Naive thymus-derived CD4-positive, alpha-beta T cell (primary cell): ENCODE results near the gene ZNF670. TPM values are rescaled to one million over a fixed set of nuclear protein-coding genes. Genes with fewer than 3 reads are reported as not detected.
A peak's percentile ranks its signal among the peaks of the same experiment; 100 is the strongest.
"Not testable (repeated sequence)": the region's sequence is repeated elsewhere in the genome, so short reads cannot be mapped to it uniquely, and the experiment has no call there.

Experiments
- ATAC-seq: fragments of 150-1000 bp; cut with Tn5 transposase; 2 replicates; pipeline ENCODE4 v1.10.0; 2021; ENCODE audit warnings: mild to moderate bottlenecking, moderate library complexity
- CTCF ChIA-PET: fragments of 350-600 bp; sonication (Branson Sonifier 250); formaldehyde crosslinking; loops from one replicate; lab custom pipeline; 2021; ENCODE audit warnings: antibody characterized with exemption; lab: Charles Lee
- POLR2A ChIA-PET: fragments of 350-600 bp; sonication (Branson Sonifier 250); formaldehyde crosslinking; loops from one replicate; lab custom pipeline; 2021; ENCODE audit warnings: antibody characterized with exemption, inconsistent platforms; lab: Charles Lee
- DNase-seq, 9 donors: peaks; one replicate each; pipeline versions ENCODE4 v3.0.0 to v3.0.0-alpha.2; 2020 to 2022; ENCODE audit warnings: mixed read lengths in 1 of 9
- H3K27ac ChIP-seq: one replicate; pipeline ENCODE4 v1.7.0; 2013; ENCODE audit warnings: mild to moderate bottlenecking, low read depth, low read length, moderate library complexity
- H3K27me3 ChIP-seq, 2 donors: one replicate each; pipeline ENCODE4 v1.7.0; 2013; ENCODE audit warnings: low read length in 2 of 2, mild to moderate bottlenecking in 2 of 2, moderate library complexity in 2 of 2; ENCODE audit not compliant: control insufficient read depth in 2 of 2, insufficient read depth in 2 of 2
- H3K36me3 ChIP-seq, 3 experiments: 1 replicate in 2 of 3; 2 replicates in 1 of 3; pipeline ENCODE4 v1.7.0; 2013; ENCODE audit warnings: low read length in 3 of 3, mild to moderate bottlenecking in 3 of 3, moderate library complexity in 1 of 3; ENCODE audit not compliant: insufficient read depth in 3 of 3, control insufficient read depth in 2 of 3
- H3K4me1 ChIP-seq, 2 donors: one replicate each; pipeline ENCODE4 v1.7.0; 2013; ENCODE audit warnings: low read length in 2 of 2, mild to moderate bottlenecking in 2 of 2, moderate library complexity in 1 of 2; ENCODE audit not compliant: control insufficient read depth in 2 of 2, insufficient read depth in 2 of 2
- H3K4me3 ChIP-seq: 2 replicates; pipeline ENCODE4 v1.7.0; 2013; ENCODE audit warnings: mild to moderate bottlenecking, low read length
- H3K9me3 ChIP-seq, 3 experiments: 1 replicate in 2 of 3; 2 replicates in 1 of 3; pipeline ENCODE4 v1.7.0; 2013; ENCODE audit warnings: low read length in 3 of 3; ENCODE audit not compliant: control insufficient read depth in 2 of 3
- H3K27ac Mint-ChIP-seq, 9 donors: one replicate each; pipeline ENCODE4 v1.8.0; 2020 to 2022; ENCODE audit warnings: mixed read lengths in 9 of 9, mild to moderate bottlenecking in 8 of 9, moderate library complexity in 5 of 9, inconsistent platforms in 2 of 9
- H3K27me3 Mint-ChIP-seq, 5 donors: one replicate each; pipeline ENCODE4 v1.8.0; 2021 to 2022; ENCODE audit warnings: mixed read lengths in 5 of 5, mild to moderate bottlenecking in 1 of 5
- H3K36me3 Mint-ChIP-seq, 5 donors: one replicate each; pipeline ENCODE4 v1.8.0; 2020 to 2022; ENCODE audit warnings: mixed read lengths in 5 of 5, mild to moderate bottlenecking in 3 of 5, inconsistent platforms in 1 of 5
- H3K4me1 Mint-ChIP-seq, 7 donors: one replicate each; pipeline ENCODE4 v1.8.0; 2020 to 2022; ENCODE audit warnings: mixed read lengths in 7 of 7, mild to moderate bottlenecking in 3 of 7, inconsistent platforms in 1 of 7
- H3K4me3 Mint-ChIP-seq, 10 donors: one replicate each; pipeline ENCODE4 v1.8.0; 2020 to 2022; ENCODE audit warnings: mild to moderate bottlenecking in 10 of 10, mixed read lengths in 10 of 10, moderate library complexity in 6 of 10, inconsistent platforms in 2 of 10
- H3K9me3 Mint-ChIP-seq, 11 donors: one replicate each; pipeline ENCODE4 v1.8.0; 2020 to 2022; ENCODE audit warnings: mixed read lengths in 11 of 11, mild to moderate bottlenecking in 4 of 11, inconsistent platforms in 1 of 11, moderate library complexity in 1 of 11
- intact Hi-C, 2 donors: fragments of 100-400 bp; cut with micrococcal nuclease; formaldehyde crosslinking; loops; one replicate each; pipeline ENCODE4 v1.15.1; 2023
- polyA plus RNA-seq, 2 donors: library from polyadenylated mRNA; unstranded; fragments of 300-500 nt; fragmentation: Illumina TruSeq; gene quantifications; one replicate each; pipeline ENCODE4 v1.2.3, GENCODE V29; 2021
- total RNA-seq, 6 experiments: library from RNA in 5 of 6; stranded (reverse) in 5 of 6; gene quantifications; 1 replicate in 5 of 6; 2 replicates in 1 of 6; pipeline ENCODE4 v1.2.3 and lab custom pipeline; 2021 to 2026

Gene ZNF670
- total RNA-seq: 1 to 10 TPM in 3 of 5 experiments, under 1 TPM in 2; 0.56 to 4.0 (median 1.1) TPM
- polyA plus RNA-seq: 1 to 10 TPM; 1.6 to 2.6 TPM
- total RNA-seq (lab: John Stamatoyannopoulos, UW): 1.1 reads per million

GRCh38 chr1:247078258-247079140 lies at the start of gene ZNF670:
Gene ZNF670, minus strand, starts transcription at chr1:247078811. Its CDS starts 215 bp downstream, at chr1:247078596.
- Mint-ChIP-seq H3K36me3 (peaks cover 6 to 24% (median 19%) of the 10 kb centered on the region in 5 donors), H3K27ac (peak within 1 kb of the TSS; percentile 71 to 91 (median 82)), H3K4me1 (peaks cover 9 to 38% (median 32%) of the 10 kb centered on the region in 7 donors), H3K9me3 (peaks cover 0 to 29% (median 15%) of the 10 kb centered on the region in 11 donors), H3K4me3 (peak within 1 kb of the TSS; percentile 84 to 95 (median 92)), H3K27me3 (peaks cover 0 to 12% (median 8%) of the 10 kb centered on the region in 5 donors)
- peak; percentile 64 to 89 (median 76) for DNase-seq
- H3K27me3 ChIP-seq: no peaks in the 10 kb centered on the region
- H3K27ac ChIP-seq: peak within 1 kb of the TSS; percentile 69
- ATAC-seq: peak; percentile 99
- H3K36me3 ChIP-seq: peaks cover 0 to 5% (median 0%) of the 10 kb centered on the region in 3 experiments
- ChIA-PET POLR2A (interaction anchor here (0.7 to 3.7 kb wide), 4 partner anchors 23 to 132 kb away, joined by 3 to 11 read pairs (median 6); partner anchors contain the start of gene ZNF669), CTCF (interaction anchor here (0.7 kb wide), 1 partner anchor 19 kb away, joined by 3 read pairs; no protein-coding TSS in a partner anchor)
- peaks cover 0 to 2% (median 0%) of the 10 kb centered on the region in 3 experiments for H3K9me3 ChIP-seq
- H3K4me3 ChIP-seq: peak within 1 kb of the TSS; percentile 72
- intact Hi-C loops: loop anchor here (1.0 to 5.0 kb wide), 7 partner anchors 26 to 294 kb away; partner anchors contain the start of genes ZNF669 (in 2 of the 2) and ZNF496 (in 1 of the 2)
- peaks cover 6 to 8% of the 10 kb centered on the region in 2 donors for H3K4me1 ChIP-seq

DNA sequence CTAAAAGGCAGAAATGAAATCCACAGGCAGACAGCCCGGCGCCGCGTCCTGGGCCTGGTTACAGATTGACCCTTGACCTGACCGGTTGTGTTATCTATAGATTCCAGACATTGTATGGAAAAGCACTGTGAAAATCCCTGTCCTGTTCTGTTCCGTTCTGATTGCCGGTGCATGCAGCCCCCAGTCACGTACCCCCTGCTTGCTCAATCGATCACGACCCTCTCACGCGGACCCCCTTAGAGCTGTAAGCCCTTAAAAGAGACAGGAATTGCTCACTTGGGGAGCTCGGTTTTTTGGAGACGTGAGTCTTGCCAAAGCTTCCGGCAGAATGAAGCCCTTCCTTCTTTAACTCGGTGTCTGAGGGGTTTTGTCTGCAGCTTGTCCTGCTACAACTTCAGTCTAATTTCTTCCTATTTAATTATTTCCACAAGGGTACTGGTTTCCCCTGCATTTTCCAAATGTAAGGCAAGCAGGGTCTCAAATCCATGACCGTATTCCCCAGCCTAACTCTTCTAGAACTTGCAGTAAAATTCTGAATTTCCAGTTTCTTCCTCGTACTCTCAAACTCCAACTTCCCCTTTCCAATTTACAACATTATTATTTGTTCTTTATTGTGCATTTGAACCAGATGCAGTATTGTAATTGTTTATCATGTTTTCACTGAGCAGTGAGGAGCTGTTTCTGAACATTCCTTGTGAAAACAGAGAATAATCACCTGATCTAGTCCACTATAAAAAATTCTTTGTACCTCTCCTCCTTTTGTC lies 49.1 kb upstream of the ZNF670 start:
- H3K27me3 ChIP-seq, H3K27me3 Mint-ChIP-seq, H3K4me1 Mint-ChIP-seq, H3K27ac ChIP-seq, CTCF ChIA-PET, ATAC-seq, H3K4me3 ChIP-seq, DNase-seq, H3K4me1 ChIP-seq: not testable (repeated sequence)
- H3K9me3 Mint-ChIP-seq: peaks cover 4 to 39% (median 19%) of the 10 kb centered on the region in 11 donors
- peaks cover under 1 to 29% (median 21%) of the 10 kb centered on the region in 5 donors for H3K36me3 Mint-ChIP-seq
- intact Hi-C loops: loop anchor here in 1 of 2 donors (5.0 kb wide), 1 partner anchor 195 kb away; the partner anchor contains the start of gene AHCTF1
- H3K9me3 ChIP-seq: peaks cover 0 to 26% (median 0%) of the 10 kb centered on the region in 3 experiments
- POLR2A ChIA-PET: interaction anchor here (0.9 kb wide), 1 partner anchor 38 kb away, joined by 3 read pairs; no protein-coding TSS in a partner anchor
- H3K4me3 Mint-ChIP-seq: peak overlapping the region; percentile 82 to 96 (median 90)
- peaks cover 0 to 16% (median 3%) of the 10 kb centered on the region in 3 experiments for H3K36me3 ChIP-seq
- peak overlapping the region; percentile 53 to 94 (median 85) for H3K27ac Mint-ChIP-seq

- H3K27me3 ChIP-seq, H3K27me3 Mint-ChIP-seq, H3K27ac Mint-ChIP-seq, POLR2A ChIA-PET, DNase-seq, H3K4me3 Mint-ChIP-seq, H3K27ac ChIP-seq, H3K4me3 ChIP-seq, CTCF ChIA-PET, H3K4me1 Mint-ChIP-seq, H3K4me1 ChIP-seq: not testable (repeated sequence)
- peaks cover 0 to 10% (median 3%) of the 10 kb centered on the region in 3 experiments for H3K36me3 ChIP-seq
- intact Hi-C loops: loop anchor here in 1 of 2 donors (5.0 kb wide), 1 partner anchor 194 kb away; the partner anchor contains the start of gene AHCTF1
- peak; percentile 65 for ATAC-seq
- Mint-ChIP-seq H3K9me3 (peaks cover 0 to 39% (median 10%) of the 10 kb centered on the region in 11 donors), H3K36me3 (peaks cover 0 to 18% (median 12%) of the 10 kb centered on the region in 5 donors)
- peaks cover 0 to 16% (median 0%) of the 10 kb centered on the region in 3 experiments for H3K9me3 ChIP-seq
Observed at GRCh38 chr1:247126601-247127000, 48.0 kb upstream of the ZNF670 start.

GRCh38 chr1:247126166-247126565 lies 47.6 kb upstream of the ZNF670 start:
- H3K27ac ChIP-seq, DNase-seq, CTCF ChIA-PET, H3K4me1 ChIP-seq, H3K27me3 Mint-ChIP-seq, H3K27ac Mint-ChIP-seq, H3K4me1 Mint-ChIP-seq, H3K4me3 ChIP-seq, H3K4me3 Mint-ChIP-seq, H3K27me3 ChIP-seq, H3K36me3 ChIP-seq: not testable (repeated sequence)
- peaks cover 0 to 11% (median 0%) of the 10 kb centered on the region in 3 experiments for H3K9me3 ChIP-seq
- POLR2A ChIA-PET: interaction anchor here (0.7 kb wide), 1 partner anchor 305 kb away, joined by 3 read pairs; no protein-coding TSS in a partner anchor
- peak; percentile 100 for ATAC-seq
- Mint-ChIP-seq H3K9me3 (peaks cover 0 to 43% (median 10%) of the 10 kb centered on the region in 11 donors), H3K36me3 (peaks cover 0 to 18% (median 12%) of the 10 kb centered on the region in 5 donors)
- intact Hi-C loops: loop anchor here in 1 of 2 donors (5.0 kb wide), 1 partner anchor 194 kb away; the partner anchor contains the start of gene AHCTF1

- H3K27me3 ChIP-seq: no peaks in the 10 kb centered on the region
- H3K9me3 Mint-ChIP-seq: peaks cover 0 to 30% (median 3%) of the 10 kb centered on the region in 11 donors
- ATAC-seq (no peak), DNase-seq (no peak)
- intact Hi-C loops: loop anchor here in 1 of 2 donors (5.0 kb wide), 1 partner anchor 91 kb away; no protein-coding TSS in a partner anchor
- H3K9me3 ChIP-seq: no peaks in the 10 kb centered on the region
- peaks cover 0 to 2% (median 0%) of the 10 kb centered on the region in 5 donors for H3K36me3 Mint-ChIP-seq
- no peak overlapping the region for H3K4me3 ChIP-seq
- no peak overlapping the region for H3K27ac Mint-ChIP-seq
- no peaks in the 10 kb centered on the region for H3K4me1 Mint-ChIP-seq
- POLR2A ChIA-PET: no interaction called here
- no peaks in the 10 kb centered on the region for H3K4me1 ChIP-seq
- CTCF ChIA-PET: no interaction called here
- no peak overlapping the region for H3K4me3 Mint-ChIP-seq
- H3K27me3 Mint-ChIP-seq: no peaks in the 10 kb centered on the region
- no peaks in the 10 kb centered on the region for H3K36me3 ChIP-seq
- no peak overlapping the region for H3K27ac ChIP-seq
Observed at GRCh38 chr1:247121382-247121781, 42.8 kb upstream of the ZNF670 start.

- H3K4me3 Mint-ChIP-seq, H3K27me3 ChIP-seq, H3K36me3 Mint-ChIP-seq, ATAC-seq, DNase-seq, H3K4me1 ChIP-seq, CTCF ChIA-PET, H3K4me1 Mint-ChIP-seq, POLR2A ChIA-PET, H3K36me3 ChIP-seq, H3K27ac Mint-ChIP-seq, H3K27ac ChIP-seq, H3K9me3 ChIP-seq, H3K4me3 ChIP-seq, H3K27me3 Mint-ChIP-seq: not testable (repeated sequence)
- intact Hi-C loops: loop anchor here in 1 of 2 donors (5.0 kb wide), 1 partner anchor 92 kb away; no protein-coding TSS in a partner anchor
- H3K9me3 Mint-ChIP-seq: peaks cover 0 to 30% (median 3%) of the 10 kb centered on the region in 11 donors
Observed at GRCh38 chr1:247120408-247120668, 41.7 kb upstream of the ZNF670 start.
